H1 (cell line): ENCODE measurements around the gene PLXNB1. TPM values are rescaled to one million over a fixed set of nuclear protein-coding genes. Genes with fewer than 3 reads are reported as not detected.

Experiments used
- CTCF ChIA-PET: fragments of 300-600 bp; sonication (Branson Sonifier 250); formaldehyde crosslinking; loops from one replicate; lab custom pipeline; 2021; ENCODE audit not compliant: partially characterized antibody; lab: Charles Lee
- POLR2A ChIA-PET: fragments of 300-600 bp; sonication (Branson Sonifier 250); formaldehyde crosslinking; loops from one replicate; lab custom pipeline; 2021; ENCODE audit warnings: inconsistent platforms; ENCODE audit not compliant: partially characterized antibody; lab: Charles Lee
- DNase-seq, 2 experiments: peaks; one replicate each; pipeline versions ENCODE4 v3.0.0 to v3.0.0-alpha.2; 2010 to 2022; ENCODE audit warnings: low spot score in 2 of 2, low read depth in 1 of 2, mixed read lengths in 1 of 2
- FAIRE-seq: peaks from 2 replicates; lab custom pipeline; 2011; peaks lifted over from hg19 to GRCh38; lab: Jason Lieb, UNC
- H2AFZ ChIP-seq: 2 replicates; pipeline ENCODE4 v1.8.1; 2012; ENCODE audit warnings: low read length, inconsistent platforms
- H2AK5ac ChIP-seq: 2 replicates; pipeline ENCODE4 v1.6.1; 2013; ENCODE audit warnings: low read depth, low read length
- H2BK120ac ChIP-seq: replicated peaks from 2 replicates; pipeline ENCODE3; 2013; ENCODE audit warnings: low read depth, low read length, inconsistent platforms
- H2BK12ac ChIP-seq: 2 replicates; pipeline ENCODE4 v1.6.1; 2013; ENCODE audit warnings: low read depth, low read length
- H2BK15ac ChIP-seq: 2 replicates; pipeline ENCODE4 v1.6.1; 2013; ENCODE audit warnings: low read length
- H2BK20ac ChIP-seq: 2 replicates; pipeline ENCODE4 v1.6.1; 2013; ENCODE audit warnings: low read length
- H2BK5ac ChIP-seq: 2 replicates; pipeline ENCODE4 v1.6.1; 2013; ENCODE audit warnings: low read depth, low read length
- H3K14ac ChIP-seq: 2 replicates; pipeline ENCODE4 v1.6.1; 2013; ENCODE audit warnings: inconsistent platforms; ENCODE audit not compliant: insufficient read length
- H3K18ac ChIP-seq: 2 replicates; pipeline ENCODE4 v1.6.1; 2013; ENCODE audit warnings: low read length; ENCODE audit errors: extremely low read depth
- H3K23ac ChIP-seq: 2 replicates; pipeline ENCODE4 v1.6.1; 2013; ENCODE audit warnings: inconsistent platforms; ENCODE audit not compliant: insufficient read length
- H3K23me2 ChIP-seq: 2 replicates; pipeline ENCODE4 v1.6.1; 2013; ENCODE audit warnings: low read depth, low read length
- H3K27ac ChIP-seq: 2 replicates; pipeline ENCODE4 v1.6.1; 2011; ENCODE audit warnings: low read depth, low read length, inconsistent platforms
- H3K27me3 ChIP-seq, 4 experiments: replicated peaks in 1 of 4; 1 replicate in 1 of 4; 2 replicates in 3 of 4; pipeline versions ENCODE4 v1.6.1 to v1.8.1; 2011 to 2013; ENCODE audit warnings: low read length in 3 of 4, mild to moderate bottlenecking in 3 of 4, inconsistent platforms in 2 of 4, mixed read lengths in 2 of 4, moderate library complexity in 1 of 4; ENCODE audit not compliant: control insufficient read depth in 3 of 4, insufficient read depth in 3 of 4; ENCODE audit errors: extremely low read depth in 1 of 4
- H3K36me3 ChIP-seq, 4 experiments: 2 replicates each; pipeline versions ENCODE4 v1.6.1 to v1.8.1; 2011 to 2013; ENCODE audit warnings: mild to moderate bottlenecking in 4 of 4, low read length in 3 of 4, moderate library complexity in 2 of 4, control low read depth in 1 of 4, inconsistent platforms in 1 of 4; ENCODE audit not compliant: insufficient read depth in 4 of 4, control insufficient read depth in 2 of 4
- H3K4ac ChIP-seq: replicated peaks from 2 replicates; pipeline ENCODE3; 2013; ENCODE audit warnings: low read length, low read depth, mixed read lengths, inconsistent platforms; ENCODE audit not compliant: insufficient read length
- H3K4me1 ChIP-seq, 4 experiments: replicated peaks in 1 of 4; 1 replicate in 1 of 4; 2 replicates in 3 of 4; pipeline versions ENCODE4 v1.6.1 to v1.8.1; 2011 to 2013; ENCODE audit warnings: low read length in 3 of 4, inconsistent platforms in 2 of 4, mixed read lengths in 1 of 4; ENCODE audit not compliant: insufficient read depth in 4 of 4, control insufficient read depth in 3 of 4
- H3K4me2 ChIP-seq, 2 experiments: 2 replicates each; pipeline versions ENCODE4 v1.6.1 to v1.8.1; 2011 to 2013; ENCODE audit warnings: low read depth in 2 of 2, low read length in 2 of 2, control low read depth in 1 of 2, inconsistent platforms in 1 of 2, mild to moderate bottlenecking in 1 of 2; ENCODE audit not compliant: insufficient read depth in 1 of 2
- H3K4me3 ChIP-seq, 4 experiments: fragments of 200-600, 300-600 bp in 1 of 4; sonication (generic), shearing (Covaris generic), sonication (Bioruptor Twin) in 1 of 4; 2 replicates each; pipeline versions ENCODE4 v1.5.1 to v1.8.1; 2011 to 2016; ENCODE audit warnings: low read length in 4 of 4, low read depth in 3 of 4, control low read depth in 2 of 4, inconsistent platforms in 2 of 4, mild to moderate bottlenecking in 2 of 4, mixed read lengths in 1 of 4, moderate library complexity in 1 of 4; ENCODE audit not compliant: insufficient read depth in 2 of 4; ENCODE audit errors: extremely low read depth in 1 of 4
- H3K56ac ChIP-seq: replicated peaks from 2 replicates; pipeline ENCODE3; 2013; ENCODE audit warnings: low read depth, mild to moderate bottlenecking, mixed read lengths, low read length, inconsistent platforms; ENCODE audit not compliant: insufficient read length
- H3K79me1 ChIP-seq: 2 replicates; pipeline ENCODE4 v1.6.1; 2013; ENCODE audit warnings: low read depth, low read length, control low read depth
- H3K79me2 ChIP-seq, 2 experiments: 2 replicates each; pipeline versions ENCODE4 v1.6.1 to v1.8.1; 2012 to 2013; ENCODE audit warnings: low read length in 2 of 2, mild to moderate bottlenecking in 2 of 2, inconsistent platforms in 1 of 2; ENCODE audit not compliant: insufficient read depth in 2 of 2, control insufficient read depth in 1 of 2
- H3K9ac ChIP-seq, 4 experiments: replicated peaks in 1 of 4; 1 replicate in 1 of 4; 2 replicates in 3 of 4; pipeline versions ENCODE4 v1.6.1 to v1.8.1; 2011 to 2013; ENCODE audit warnings: low read depth in 3 of 4, low read length in 3 of 4, control low read depth in 2 of 4, mild to moderate bottlenecking in 2 of 4, moderate library complexity in 2 of 4, inconsistent platforms in 1 of 4; ENCODE audit errors: extremely low read depth in 1 of 4
- H3K9me3 ChIP-seq, 2 experiments: 2 replicates each; pipeline versions ENCODE4 v1.6.1 to v1.8.1; 2012 to 2013; ENCODE audit warnings: mild to moderate bottlenecking in 2 of 2, moderate library complexity in 2 of 2, control low read depth in 1 of 2, inconsistent platforms in 1 of 2, low read depth in 1 of 2, low read length in 1 of 2, mixed read lengths in 1 of 2; ENCODE audit not compliant: insufficient read depth in 2 of 2
- H4K20me1 ChIP-seq, 2 experiments: replicated peaks in 1 of 2; 2 replicates each; pipeline versions ENCODE3 to v1.8.1; 2011 to 2013; ENCODE audit warnings: inconsistent platforms in 2 of 2, low read length in 2 of 2, mild to moderate bottlenecking in 1 of 2; ENCODE audit not compliant: insufficient read depth in 2 of 2, control insufficient read depth in 1 of 2
- H4K5ac ChIP-seq: 2 replicates; pipeline ENCODE4 v1.6.1; 2013; ENCODE audit warnings: low read length, low read depth, mixed read lengths, inconsistent platforms; ENCODE audit not compliant: insufficient read length
- H4K8ac ChIP-seq: 2 replicates; pipeline ENCODE4 v1.8.0; 2013; ENCODE audit warnings: mild to moderate bottlenecking, moderate library complexity, low read length, inconsistent platforms; ENCODE audit not compliant: insufficient read depth; ENCODE audit errors: extremely low read depth
- H4K91ac ChIP-seq: replicated peaks from 2 replicates; pipeline ENCODE3; 2013; ENCODE audit warnings: low read length, mixed read lengths, inconsistent platforms; ENCODE audit not compliant: insufficient read length
- CBX8 ChIP-seq: fragments of 300-800, 300-1000 bp; sonication (generic); IDR thresholded peaks from 2 replicates; pipeline ENCODE4 v1.7.1; 2016; ENCODE audit warnings: low read depth, low read length, borderline replicate concordance
- CEBPB ChIP-seq: IDR thresholded peaks from 2 replicates; pipeline ENCODE4 v1.6.1; 2012; ENCODE audit warnings: low read depth, low read length
- GTF2F1 ChIP-seq: IDR thresholded peaks from 2 replicates; pipeline ENCODE4 v1.6.1; 2012; ENCODE audit warnings: low read depth, low read length, improper control_type of control experiment, borderline replicate concordance
- JUN ChIP-seq: IDR thresholded peaks from 2 replicates; pipeline ENCODE4 v1.6.1; 2011; ENCODE audit warnings: low read depth, mild to moderate bottlenecking, improper control_type of control experiment, low read length
- KDM4A ChIP-seq: IDR thresholded peaks from one replicate; pipeline ENCODE4 v1.7.1; 2012; ENCODE audit warnings: low read depth, mild to moderate bottlenecking, moderate library complexity, low read length, inconsistent platforms; ENCODE audit not compliant: severe bottlenecking
- NRF1 ChIP-seq: IDR thresholded peaks from 2 replicates; pipeline ENCODE4 v1.6.1; 2011; ENCODE audit warnings: mild to moderate bottlenecking, low read depth, low read length, improper control_type of control experiment
- PHF8 ChIP-seq: fragments of 200-600 bp; sonication (generic); conservative IDR thresholded peaks from 2 replicates; pipeline ENCODE4 v1.7.1; 2012; ENCODE audit warnings: low read depth, mild to moderate bottlenecking, inconsistent platforms, low read length, moderate library complexity
- POLR2AphosphoS5 ChIP-seq: IDR thresholded peaks from 2 replicates; pipeline ENCODE4 v1.6.1; 2011; ENCODE audit warnings: low read depth, low read length
- SAP30 ChIP-seq: fragments of 300-600 bp; sonication (generic); IDR thresholded peaks from 2 replicates; pipeline ENCODE4 v1.7.1; 2012; ENCODE audit warnings: low read length, moderate library complexity, mild to moderate bottlenecking, inconsistent platforms; ENCODE audit not compliant: insufficient read depth, insufficient replicate concordance
- TAF1 ChIP-seq: IDR thresholded peaks from 2 replicates; pipeline ENCODE4 v1.6.1; 2011; ENCODE audit warnings: mild to moderate bottlenecking, low read depth, low read length
- ZNF274 ChIP-seq: IDR thresholded peaks from 2 replicates; pipeline ENCODE4 v1.7.0; 2012; ENCODE audit warnings: low read length, borderline replicate concordance; ENCODE audit errors: extremely low read depth
- WGBS, 2 experiments: shearing (Covaris generic) in 1 of 2; methylation state at CpG; one replicate each; pipeline versions ENCODE4 v1.1.6 to v1.1.7; 2013 to 2015; ENCODE audit warnings: low lambda C conversion rate in 2 of 2, mixed read lengths in 2 of 2, inconsistent platforms in 1 of 2, low coverage in 1 of 2, missing lambda C conversion rate in 1 of 2; ENCODE audit not compliant: insufficient replicate concordance in 2 of 2, insufficient coverage in 1 of 2, insufficient read length in 1 of 2; ENCODE audit errors: extremely low coverage in 1 of 2, missing lambda C conversion rate in 1 of 2; 5-methylcytosine and 5-hydroxymethylcytosine counted together
- polyA plus RNA-seq, 7 experiments: library from polyadenylated mRNA; depleted of rRNA in 3 of 7; stranded (reverse) in 5 of 7; unstranded in 2 of 7; fragments of >200 nt in 5 of 7; fragments of 200-250 nt in 2 of 7; gene quantifications; 1 replicate in 5 of 7; 2 replicates in 1 of 7; 4 replicates in 1 of 7; pipeline versions ENCODE4 v1.2.1 to v1.2.3, GENCODE V29; 2011 to 2013; ENCODE audit warnings: missing spikeins in 2 of 7, mixed read lengths in 2 of 7
- total RNA-seq: library from RNA; stranded (reverse); fragmentation: NEBNext Ultra II Directional; extraction: Animal tissue kit (Norgen Biotek cat#: 25700); gene quantifications from 2 replicates; pipeline ENCODE4 v1.2.1, GENCODE V29; 2021
- TF ChIP-seq, protein P1 (sequence below): IDR thresholded peaks from 2 replicates; pipeline ENCODE4 v1.6.1; 2012; ENCODE audit warnings: inconsistent platforms

PLXNB1 gene
- total and polyA plus RNA-seq, 2 of the 8 experiments (the other 6 are each of a cell fraction or from before 2014, with no cell fraction given), result 109 to 114 TPM

DNA sequence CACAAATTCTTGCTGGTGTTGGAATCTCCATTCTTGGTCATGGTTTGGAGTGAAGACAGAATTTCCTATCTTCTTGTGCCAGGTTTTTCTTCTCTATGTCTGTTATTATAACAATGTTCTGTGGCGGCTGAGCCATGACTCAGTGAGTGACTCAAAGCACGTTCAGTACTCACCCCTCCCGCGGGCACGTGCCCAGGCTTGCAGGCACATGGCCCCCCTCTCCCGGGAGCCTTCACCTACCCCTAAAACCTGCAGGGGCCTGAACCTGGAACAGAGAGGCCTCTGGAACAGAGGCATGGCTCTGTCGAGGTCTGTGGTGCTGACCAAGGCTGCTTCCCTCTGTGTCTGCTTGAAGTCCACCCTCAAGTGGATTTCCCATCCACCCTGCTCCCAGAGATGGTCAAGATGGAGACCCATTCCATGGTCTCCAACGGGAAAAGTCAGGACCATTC is 27.6 kb downstream of the PLXNB1 start:
- POLR2A ChIA-PET, result interaction anchor here (0.7 to 20.2 kb wide), 5 partner anchors 8 to 79 kb away, joined by 3 to 650 read pairs (median 3); partner anchors contain the start of genes FBXW12 and PLXNB1
- no peak overlapping the region for H3K4me2 ChIP-seq
- no peak for FAIRE-seq
- TF ChIP-seq JUN (no peak), GTF2F1 (no peak), CBX8 (no peak), CEBPB (no peak), SAP30 (no peak), ZNF274 (no peak), POLR2AphosphoS5 (no peak), KDM4A (no peak), PHF8 (no peak), TAF1 (no peak), NRF1 (no peak)
- TF ChIP-seq, protein P1, sequence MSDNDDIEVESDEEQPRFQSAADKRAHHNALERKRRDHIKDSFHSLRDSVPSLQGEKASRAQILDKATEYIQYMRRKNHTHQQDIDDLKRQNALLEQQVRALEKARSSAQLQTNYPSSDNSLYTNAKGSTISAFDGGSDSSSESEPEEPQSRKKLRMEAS, result no peak

More for the DNA sequence above, 27.6 kb downstream of the PLXNB1 start:
- Histone ChIP-seq H3K27ac (no peak overlapping the region), H4K5ac (no peak overlapping the region), H3K4ac (no peak overlapping the region), H4K20me1 (peaks cover 5 to 13% of the 10 kb centered on the region in 2 experiments), H2BK5ac (no peak overlapping the region), H2BK12ac (no peak overlapping the region), H2AK5ac (no peak overlapping the region), H4K8ac (no peak overlapping the region), H3K27me3 (no peaks in the 10 kb centered on the region), H2BK120ac (no peak overlapping the region), H3K9ac (no peak overlapping the region), H3K4me1 (peaks cover 0 to 7% (median 4%) of the 10 kb centered on the region in 4 experiments; a peak in 3 of 7 replicates), H3K56ac (no peak overlapping the region), H3K79me1 (no peaks in the 10 kb centered on the region; the same call in 1 of the 2 replicates), H2BK20ac (no peak overlapping the region), H3K4me3 (no peak overlapping the region), H2BK15ac (no peak overlapping the region), H3K18ac (no peak overlapping the region), H4K91ac (no peak overlapping the region), H3K9me3 (no peaks in the 10 kb centered on the region), H3K23ac (no peak overlapping the region), H3K14ac (no peak overlapping the region), H3K79me2 (no peaks in the 10 kb centered on the region), H3K36me3 (peaks cover 17 to 41% (median 35%) of the 10 kb centered on the region in 4 experiments), H2AFZ (no peak overlapping the region), H3K23me2 (0 out of 2 replicates have a peak, but pooled peaks cover 2% of the 10 kb centered on the region)
- peak in 1 of 2 experiments; percentile 35 for DNase-seq
- WGBS, 2 experiments, result 82% methylated on average over 8 of the region's 8 CpGs; no CpG with 5 or more reads in 1 of the 2 experiments
- CTCF ChIA-PET, result interaction anchor here (1.5 to 9.2 kb wide), 10 partner anchors 14 to 208 kb away, joined by 3 to 220 read pairs (median 22); partner anchors contain the start of gene PLXNB1
